ENCODE measurements around the gene GRID1.

GRCh38 chr10:86223256-86223655, 143.3 kb downstream of the GRID1 start:
- TF ChIP-seq CTCF (IDR thresholded peaks at IDR 0.05) (no peak), POLR2AphosphoS5 (IDR thresholded peaks at IDR 0.05; ENCODE audit: insufficient read depth in 1 of 2, low read depth in 1 of 2) (no peak)
